Measurements from ENCODE around the gene PIK3C2B. TPM values are rescaled to one million over a fixed set of nuclear protein-coding genes. Genes with fewer than 3 reads are reported as not detected.

Gene PIK3C2B
- total RNA-seq, 1 experiment from 2014 or later, result 2.8 TPM

Other genes with a start within 250 kb of the PIK3C2B start
- gene PLEKHA6, start 134.9 kb downstream of the PIK3C2B start, total RNA-seq (2014; rRNA removed; shearing (Covaris generic)), result 0.19 and 0.33 TPM in 2 replicates
- gene PPP1R15B, start 83.0 kb downstream of the PIK3C2B start, total RNA-seq (2014; rRNA removed; shearing (Covaris generic)), result 21.3 and 27.4 TPM in 2 replicates
- 7.5 and 9.2 TPM in 2 replicates for gene MDM4, start 21.6 kb upstream of the PIK3C2B start, total RNA-seq (2014; rRNA removed; shearing (Covaris generic))
- 0.06 and 0.07 TPM in 2 replicates for gene LRRN2, start 190.9 kb upstream of the PIK3C2B start, total RNA-seq (2014; rRNA removed; shearing (Covaris generic))